HEK293 (cell line): ENCODE measurements around the gene CACNA1C.

Experiments
- MYNN ChIP-seq: fragments of 450-650 bp; formaldehyde crosslinking; IDR thresholded peaks from 2 replicates; pipeline ENCODE4 v1.5.1; 2016; ENCODE audit warnings: missing biosample characterization, missing genetic modification characterization, borderline replicate concordance
- TCF7L2 ChIP-seq: IDR thresholded peaks from 2 replicates; pipeline ENCODE4 v1.6.1; 2011; ENCODE audit warnings: low read depth, mild to moderate bottlenecking, inconsistent platforms, low read length, moderate library complexity, borderline replicate concordance
- ZNF530 ChIP-seq: fragments of 450-650 bp; formaldehyde crosslinking; IDR thresholded peaks from 2 replicates; pipeline ENCODE4 v1.5.1; 2016; ENCODE audit warnings: low read depth, missing biosample characterization, missing genetic modification characterization
- ZNF660 ChIP-seq: fragments of 450-650 bp; IDR thresholded peaks from 2 replicates; pipeline ENCODE4 v1.5.1; 2018; ENCODE audit warnings: missing biosample characterization, mild to moderate bottlenecking, missing genetic modification characterization
- ZNF664 ChIP-seq: fragments of 450-650 bp; formaldehyde crosslinking; IDR thresholded peaks from 2 replicates; pipeline ENCODE4 v1.5.1; 2016; ENCODE audit warnings: missing biosample characterization, missing genetic modification characterization
- ZNF670 ChIP-seq: fragments of 450-650 bp; formaldehyde crosslinking; IDR thresholded peaks from 2 replicates; pipeline ENCODE4 v1.5.1; 2016; ENCODE audit warnings: missing biosample characterization, missing genetic modification characterization, low read depth
- TF ChIP-seq, protein P1 (sequence below): fragments of 450-650 bp; formaldehyde crosslinking; IDR thresholded peaks from 2 replicates; pipeline ENCODE4 v1.5.1; 2016; ENCODE audit warnings: missing biosample characterization, missing genetic modification characterization
- TF ChIP-seq, protein P2 (sequence below): fragments of 450-650 bp; formaldehyde crosslinking; IDR thresholded peaks from 2 replicates; pipeline ENCODE4 v1.5.1; 2016; ENCODE audit warnings: missing biosample characterization, missing genetic modification characterization, borderline replicate concordance
- TF ChIP-seq, protein P3 (sequence below): fragments of 450-650 bp; formaldehyde crosslinking; IDR thresholded peaks from 2 replicates; pipeline ENCODE4 v1.5.1; 2017; ENCODE audit warnings: missing biosample characterization, missing genetic modification characterization
- TF ChIP-seq, protein P4 (sequence below): fragments of 450-650 bp; formaldehyde crosslinking; IDR thresholded peaks from 2 replicates; pipeline ENCODE4 v1.5.1; 2016; ENCODE audit warnings: missing biosample characterization, missing genetic modification characterization
- TF ChIP-seq, protein P5 (sequence below): fragments of 450-650 bp; IDR thresholded peaks from 2 replicates; pipeline ENCODE4 v1.5.1; 2018; ENCODE audit warnings: missing biosample characterization, mild to moderate bottlenecking, missing genetic modification characterization

DNA sequence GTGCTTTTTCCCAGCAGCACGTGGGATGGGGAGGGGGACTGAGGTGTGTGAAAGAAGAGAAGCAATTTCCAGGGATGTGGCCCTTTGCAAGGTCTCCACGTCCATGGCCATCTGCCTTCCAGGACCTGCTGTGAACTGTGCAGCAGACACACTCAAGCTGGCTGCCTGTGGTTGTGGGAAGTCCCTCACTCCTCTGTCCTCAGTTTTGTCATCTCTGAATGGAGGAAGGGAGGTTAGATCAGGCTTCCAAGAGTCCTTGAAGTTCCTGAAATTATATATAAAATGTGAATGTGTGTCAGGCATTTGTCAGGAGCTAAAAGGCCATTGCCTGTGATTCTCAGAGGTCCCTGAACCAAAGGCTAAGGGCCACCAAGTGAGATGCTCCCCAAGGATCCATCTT lies 328.2 kb downstream of the CACNA1C start:
- TF ChIP-seq, protein P1, sequence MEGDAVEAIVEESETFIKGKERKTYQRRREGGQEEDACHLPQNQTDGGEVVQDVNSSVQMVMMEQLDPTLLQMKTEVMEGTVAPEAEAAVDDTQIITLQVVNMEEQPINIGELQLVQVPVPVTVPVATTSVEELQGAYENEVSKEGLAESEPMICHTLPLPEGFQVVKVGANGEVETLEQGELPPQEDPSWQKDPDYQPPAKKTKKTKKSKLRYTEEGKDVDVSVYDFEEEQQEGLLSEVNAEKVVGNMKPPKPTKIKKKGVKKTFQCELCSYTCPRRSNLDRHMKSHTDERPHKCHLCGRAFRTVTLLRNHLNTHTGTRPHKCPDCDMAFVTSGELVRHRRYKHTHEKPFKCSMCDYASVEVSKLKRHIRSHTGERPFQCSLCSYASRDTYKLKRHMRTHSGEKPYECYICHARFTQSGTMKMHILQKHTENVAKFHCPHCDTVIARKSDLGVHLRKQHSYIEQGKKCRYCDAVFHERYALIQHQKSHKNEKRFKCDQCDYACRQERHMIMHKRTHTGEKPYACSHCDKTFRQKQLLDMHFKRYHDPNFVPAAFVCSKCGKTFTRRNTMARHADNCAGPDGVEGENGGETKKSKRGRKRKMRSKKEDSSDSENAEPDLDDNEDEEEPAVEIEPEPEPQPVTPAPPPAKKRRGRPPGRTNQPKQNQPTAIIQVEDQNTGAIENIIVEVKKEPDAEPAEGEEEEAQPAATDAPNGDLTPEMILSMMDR (tag by site-specific recombination): no peak
- TF ChIP-seq, protein P2, sequence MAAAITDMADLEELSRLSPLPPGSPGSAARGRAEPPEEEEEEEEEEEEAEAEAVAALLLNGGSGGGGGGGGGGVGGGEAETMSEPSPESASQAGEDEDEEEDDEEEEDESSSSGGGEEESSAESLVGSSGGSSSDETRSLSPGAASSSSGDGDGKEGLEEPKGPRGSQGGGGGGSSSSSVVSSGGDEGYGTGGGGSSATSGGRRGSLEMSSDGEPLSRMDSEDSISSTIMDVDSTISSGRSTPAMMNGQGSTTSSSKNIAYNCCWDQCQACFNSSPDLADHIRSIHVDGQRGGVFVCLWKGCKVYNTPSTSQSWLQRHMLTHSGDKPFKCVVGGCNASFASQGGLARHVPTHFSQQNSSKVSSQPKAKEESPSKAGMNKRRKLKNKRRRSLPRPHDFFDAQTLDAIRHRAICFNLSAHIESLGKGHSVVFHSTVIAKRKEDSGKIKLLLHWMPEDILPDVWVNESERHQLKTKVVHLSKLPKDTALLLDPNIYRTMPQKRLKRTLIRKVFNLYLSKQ (tag by site-specific recombination): no peak
- TF ChIP-seq ZNF670 (tag by site-specific recombination) (no peak), TCF7L2 (no peak), ZNF660 (tag by site-specific recombination) (no peak), MYNN (tag by site-specific recombination) (no peak), ZNF530 (tag by site-specific recombination) (no peak), ZNF664 (tag by site-specific recombination) (no peak)
- TF ChIP-seq, protein P3, sequence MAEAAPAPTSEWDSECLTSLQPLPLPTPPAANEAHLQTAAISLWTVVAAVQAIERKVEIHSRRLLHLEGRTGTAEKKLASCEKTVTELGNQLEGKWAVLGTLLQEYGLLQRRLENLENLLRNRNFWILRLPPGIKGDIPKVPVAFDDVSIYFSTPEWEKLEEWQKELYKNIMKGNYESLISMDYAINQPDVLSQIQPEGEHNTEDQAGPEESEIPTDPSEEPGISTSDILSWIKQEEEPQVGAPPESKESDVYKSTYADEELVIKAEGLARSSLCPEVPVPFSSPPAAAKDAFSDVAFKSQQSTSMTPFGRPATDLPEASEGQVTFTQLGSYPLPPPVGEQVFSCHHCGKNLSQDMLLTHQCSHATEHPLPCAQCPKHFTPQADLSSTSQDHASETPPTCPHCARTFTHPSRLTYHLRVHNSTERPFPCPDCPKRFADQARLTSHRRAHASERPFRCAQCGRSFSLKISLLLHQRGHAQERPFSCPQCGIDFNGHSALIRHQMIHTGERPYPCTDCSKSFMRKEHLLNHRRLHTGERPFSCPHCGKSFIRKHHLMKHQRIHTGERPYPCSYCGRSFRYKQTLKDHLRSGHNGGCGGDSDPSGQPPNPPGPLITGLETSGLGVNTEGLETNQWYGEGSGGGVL: no peak
- TF ChIP-seq, protein P4, sequence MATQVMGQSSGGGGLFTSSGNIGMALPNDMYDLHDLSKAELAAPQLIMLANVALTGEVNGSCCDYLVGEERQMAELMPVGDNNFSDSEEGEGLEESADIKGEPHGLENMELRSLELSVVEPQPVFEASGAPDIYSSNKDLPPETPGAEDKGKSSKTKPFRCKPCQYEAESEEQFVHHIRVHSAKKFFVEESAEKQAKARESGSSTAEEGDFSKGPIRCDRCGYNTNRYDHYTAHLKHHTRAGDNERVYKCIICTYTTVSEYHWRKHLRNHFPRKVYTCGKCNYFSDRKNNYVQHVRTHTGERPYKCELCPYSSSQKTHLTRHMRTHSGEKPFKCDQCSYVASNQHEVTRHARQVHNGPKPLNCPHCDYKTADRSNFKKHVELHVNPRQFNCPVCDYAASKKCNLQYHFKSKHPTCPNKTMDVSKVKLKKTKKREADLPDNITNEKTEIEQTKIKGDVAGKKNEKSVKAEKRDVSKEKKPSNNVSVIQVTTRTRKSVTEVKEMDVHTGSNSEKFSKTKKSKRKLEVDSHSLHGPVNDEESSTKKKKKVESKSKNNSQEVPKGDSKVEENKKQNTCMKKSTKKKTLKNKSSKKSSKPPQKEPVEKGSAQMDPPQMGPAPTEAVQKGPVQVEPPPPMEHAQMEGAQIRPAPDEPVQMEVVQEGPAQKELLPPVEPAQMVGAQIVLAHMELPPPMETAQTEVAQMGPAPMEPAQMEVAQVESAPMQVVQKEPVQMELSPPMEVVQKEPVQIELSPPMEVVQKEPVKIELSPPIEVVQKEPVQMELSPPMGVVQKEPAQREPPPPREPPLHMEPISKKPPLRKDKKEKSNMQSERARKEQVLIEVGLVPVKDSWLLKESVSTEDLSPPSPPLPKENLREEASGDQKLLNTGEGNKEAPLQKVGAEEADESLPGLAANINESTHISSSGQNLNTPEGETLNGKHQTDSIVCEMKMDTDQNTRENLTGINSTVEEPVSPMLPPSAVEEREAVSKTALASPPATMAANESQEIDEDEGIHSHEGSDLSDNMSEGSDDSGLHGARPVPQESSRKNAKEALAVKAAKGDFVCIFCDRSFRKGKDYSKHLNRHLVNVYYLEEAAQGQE (tag by site-specific recombination): no peak
- TF ChIP-seq, protein P5, sequence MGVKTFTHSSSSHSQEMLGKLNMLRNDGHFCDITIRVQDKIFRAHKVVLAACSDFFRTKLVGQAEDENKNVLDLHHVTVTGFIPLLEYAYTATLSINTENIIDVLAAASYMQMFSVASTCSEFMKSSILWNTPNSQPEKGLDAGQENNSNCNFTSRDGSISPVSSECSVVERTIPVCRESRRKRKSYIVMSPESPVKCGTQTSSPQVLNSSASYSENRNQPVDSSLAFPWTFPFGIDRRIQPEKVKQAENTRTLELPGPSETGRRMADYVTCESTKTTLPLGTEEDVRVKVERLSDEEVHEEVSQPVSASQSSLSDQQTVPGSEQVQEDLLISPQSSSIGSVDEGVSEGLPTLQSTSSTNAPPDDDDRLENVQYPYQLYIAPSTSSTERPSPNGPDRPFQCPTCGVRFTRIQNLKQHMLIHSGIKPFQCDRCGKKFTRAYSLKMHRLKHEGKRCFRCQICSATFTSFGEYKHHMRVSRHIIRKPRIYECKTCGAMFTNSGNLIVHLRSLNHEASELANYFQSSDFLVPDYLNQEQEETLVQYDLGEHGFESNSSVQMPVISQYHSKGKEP: no peak
